HEK293 (cell line): ENCODE measurements around the gene BMP6.

ENCODE experiments used
- CTCF ChIP-seq: fragments of 450-650 bp; formaldehyde crosslinking; IDR thresholded peaks from 2 replicates; pipeline ENCODE4 v1.5.1; 2016; ENCODE audit warnings: missing biosample characterization, missing genetic modification characterization
- HOXD13 ChIP-seq: sonication (generic); formaldehyde crosslinking; IDR thresholded peaks from 2 replicates; pipeline ENCODE4 v1.8.0; 2022; ENCODE audit warnings: missing genetic modification reagents, borderline replicate concordance
- KLF1 ChIP-seq: fragments of 450-650 bp; formaldehyde crosslinking; IDR thresholded peaks from 2 replicates; pipeline ENCODE4 v1.5.1; 2016; ENCODE audit warnings: missing biosample characterization, missing genetic modification characterization
- ZBTB26 ChIP-seq: fragments of 450-650 bp; formaldehyde crosslinking; optimal IDR thresholded peaks from 2 replicates; pipeline ENCODE3; 2016; ENCODE audit warnings: missing biosample characterization, mild to moderate bottlenecking, missing genetic modification characterization
- ZNF521 ChIP-seq: fragments of 450-650 bp; formaldehyde crosslinking; IDR thresholded peaks from 2 replicates; pipeline ENCODE4 v1.5.1; 2017; ENCODE audit warnings: missing biosample characterization, mild to moderate bottlenecking, missing genetic modification characterization

GRCh38 chr6:7723554-7723953 is 2.3 kb upstream of the BMP6 start:
- TF ChIP-seq CTCF (tag by site-specific recombination) (no peak), ZNF521 (tag by site-specific recombination) (no peak), ZBTB26 (tag by site-specific recombination) (no peak), KLF1 (no peak), HOXD13 (CRISPR knock-in tag) (no peak)
